Endothelial cell of hepatic sinusoid (primary cell): ENCODE measurements around the gene ANKZF1.

Experiments
- in situ Hi-C: cut with HindIII; loops from 2 replicates; pipeline ENCODE4 v1.10.0; 2017; ENCODE audit warnings: low sequenced_read_pairs

Gene ANKZF1

DNA sequence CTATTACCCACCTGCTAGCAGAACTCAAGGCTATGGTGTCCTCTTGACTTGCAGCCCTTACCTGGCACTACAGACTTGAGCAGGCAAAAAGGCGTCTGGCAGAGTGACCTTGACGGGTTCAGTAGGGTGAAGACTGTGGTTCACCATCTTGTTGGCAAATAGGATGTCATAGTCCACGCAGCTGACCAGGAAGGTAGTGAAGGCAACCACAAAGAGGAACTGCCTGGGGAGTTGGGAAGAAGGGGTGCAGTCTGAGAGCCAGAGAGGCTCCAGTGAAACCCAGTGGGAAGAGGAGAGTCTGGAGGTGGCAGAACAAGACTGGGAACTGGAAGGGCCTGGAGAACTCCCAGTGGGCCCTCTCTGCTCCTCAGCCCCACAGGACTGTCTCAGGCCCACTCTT lies 4.3 kb upstream of the ANKZF1 start:
- in situ Hi-C loops, result no loop called here

DNA sequence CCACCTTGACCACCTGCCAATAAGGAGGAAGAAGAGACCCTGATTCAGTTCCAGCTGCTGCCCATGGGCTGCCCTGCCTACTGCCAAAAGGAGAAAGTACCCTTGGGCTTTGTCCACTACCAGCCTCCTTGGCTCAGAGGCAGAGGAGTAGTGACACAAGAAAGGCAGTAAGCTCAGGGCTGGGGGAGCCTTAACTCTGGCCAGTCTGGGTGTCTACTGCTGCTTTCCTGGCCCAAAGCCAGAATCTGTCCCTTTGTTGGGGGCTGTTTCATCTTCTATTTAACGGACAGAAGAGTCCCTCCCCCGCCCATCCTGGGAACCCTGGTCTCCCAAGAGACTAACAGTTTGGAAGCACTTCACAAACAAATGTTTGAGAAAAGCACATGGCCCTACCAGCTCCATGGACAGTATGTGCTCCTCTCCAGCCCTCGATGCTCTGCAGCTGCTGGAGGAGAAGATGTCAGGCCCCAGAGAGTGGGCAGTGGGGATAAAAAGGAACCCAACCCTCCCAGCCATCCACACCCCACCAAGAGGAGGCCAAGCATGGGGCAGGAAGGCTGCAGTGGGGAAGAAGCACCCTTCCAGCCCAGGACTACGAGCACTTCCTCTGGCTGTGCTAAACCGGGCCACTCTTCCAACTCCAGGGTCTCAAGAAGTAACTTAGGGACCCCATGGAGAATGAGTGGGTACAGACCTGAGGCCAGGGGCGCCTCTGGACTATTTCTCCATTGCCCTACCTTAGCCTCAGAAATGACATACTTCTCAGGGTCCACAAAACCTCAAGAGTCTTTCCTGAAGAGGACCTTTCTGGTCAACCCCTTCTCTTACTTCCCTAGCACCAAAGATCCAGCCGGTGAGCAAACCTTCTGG lies 1.3 kb upstream of the ANKZF1 start:
- in situ Hi-C loops, result no loop called here

DNA sequence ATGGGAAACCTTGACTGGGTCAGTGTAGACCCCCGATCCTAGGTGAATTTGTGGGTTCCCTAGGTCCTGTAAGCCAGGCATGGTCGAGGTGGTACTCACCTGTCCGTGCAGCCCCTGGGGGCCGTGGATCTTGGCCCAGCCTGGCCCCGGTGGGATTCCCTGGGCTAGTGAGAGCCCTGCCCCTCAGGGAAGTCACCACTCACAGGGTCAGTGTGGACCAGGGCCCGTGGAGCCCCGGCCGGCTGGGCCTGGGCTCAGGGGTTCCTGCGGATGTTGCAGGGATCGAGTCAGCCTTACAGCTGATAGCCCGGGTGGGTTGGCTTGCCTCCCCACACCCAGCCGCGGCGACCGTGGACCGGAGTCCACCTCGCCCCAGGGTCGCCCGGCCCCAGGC lies 698 bp upstream of the ANKZF1 start:
- in situ Hi-C loops, result no loop called here

DNA sequence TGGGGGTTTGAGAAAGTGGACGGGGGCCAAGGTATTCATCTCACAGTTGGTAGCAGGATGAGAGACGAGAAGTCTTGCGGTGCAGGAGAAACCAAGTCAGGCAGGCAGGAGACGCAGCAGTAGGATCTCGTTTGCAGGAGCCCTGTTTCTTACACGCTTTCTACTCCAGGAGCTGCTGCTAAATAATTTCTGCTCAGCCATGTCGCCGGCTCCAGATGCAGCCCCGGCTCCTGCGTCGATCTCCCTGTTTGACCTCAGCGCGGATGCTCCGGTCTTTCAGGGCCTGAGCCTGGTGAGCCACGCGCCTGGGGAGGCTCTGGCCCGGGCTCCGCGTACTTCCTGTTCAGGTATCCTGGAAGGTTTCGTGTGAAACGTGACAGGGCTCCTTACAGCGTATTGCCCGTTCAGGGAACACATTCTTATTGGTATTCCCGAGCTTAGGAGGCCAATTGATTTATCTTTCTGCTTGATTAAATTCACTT lies 494 bp downstream of the ANKZF1 start:
- in situ Hi-C loops, result no loop called here

DNA sequence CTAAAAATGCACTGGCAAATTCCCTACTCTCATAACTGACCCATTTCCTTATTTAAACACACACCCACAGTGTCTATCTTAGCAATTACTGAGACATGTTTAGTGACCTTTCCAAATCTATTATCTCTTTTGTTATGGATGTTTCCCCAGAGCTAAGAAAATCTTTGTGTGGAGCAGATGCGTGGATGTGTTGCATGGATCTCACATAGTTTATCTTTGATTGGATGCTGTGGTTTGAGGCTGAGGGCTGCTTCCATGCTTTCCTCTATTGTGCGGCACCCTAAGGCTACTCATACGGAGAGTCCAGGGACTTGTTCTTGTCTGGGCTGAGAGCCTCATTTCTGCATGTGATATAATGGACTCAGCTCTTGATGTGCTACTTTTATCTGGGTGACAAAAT lies 4.7 kb downstream of the ANKZF1 start:
- in situ Hi-C loops, result no loop called here

DNA sequence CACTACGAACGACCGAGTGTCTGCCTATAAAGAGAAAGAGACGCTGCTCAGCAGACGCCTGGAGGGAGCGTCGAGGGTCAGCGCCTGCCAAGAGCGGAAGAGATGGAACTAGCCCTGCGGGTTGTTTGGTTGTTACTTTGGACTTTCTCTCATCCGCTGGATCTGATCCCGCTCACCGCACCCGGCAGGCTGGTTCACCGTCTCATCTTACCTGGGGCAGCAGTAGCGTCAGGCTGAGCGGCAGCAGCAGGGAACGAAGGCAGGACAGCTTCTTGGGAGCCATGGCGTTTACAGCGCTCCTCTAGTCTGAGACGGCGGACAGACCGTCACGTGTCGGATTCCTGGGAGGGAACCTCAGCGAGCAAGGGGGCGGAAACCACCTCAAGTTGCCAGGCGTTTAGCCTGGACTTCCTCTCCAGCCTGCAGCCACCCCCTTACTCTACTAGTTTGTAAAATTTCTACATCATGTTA lies 13.7 kb downstream of the ANKZF1 start:
- in situ Hi-C loops, result loop anchor here (5.0 kb wide), 1 partner anchor 61 kb away; no protein-coding TSS in a partner anchor

DNA sequence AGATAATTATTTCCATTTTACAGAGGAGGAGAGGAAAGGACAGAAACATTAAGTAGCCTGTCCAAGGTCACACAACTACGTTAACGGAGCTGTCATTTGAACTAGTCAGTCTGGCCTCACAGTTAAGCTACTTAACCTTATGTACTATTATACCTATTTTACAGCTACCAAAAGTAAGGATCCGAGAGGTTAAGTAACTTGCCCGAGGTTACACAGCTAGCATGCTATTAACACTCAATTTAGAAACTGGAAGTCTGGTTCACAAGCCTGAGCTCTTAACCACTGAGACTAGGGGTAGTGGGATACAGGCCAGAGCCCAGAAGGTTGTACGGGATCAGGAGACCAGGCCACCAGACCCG lies 15.2 kb downstream of the ANKZF1 start:
- in situ Hi-C loops, result loop anchor here (5.0 kb wide), 2 partner anchors 53 to 62 kb away; no protein-coding TSS in a partner anchor

DNA sequence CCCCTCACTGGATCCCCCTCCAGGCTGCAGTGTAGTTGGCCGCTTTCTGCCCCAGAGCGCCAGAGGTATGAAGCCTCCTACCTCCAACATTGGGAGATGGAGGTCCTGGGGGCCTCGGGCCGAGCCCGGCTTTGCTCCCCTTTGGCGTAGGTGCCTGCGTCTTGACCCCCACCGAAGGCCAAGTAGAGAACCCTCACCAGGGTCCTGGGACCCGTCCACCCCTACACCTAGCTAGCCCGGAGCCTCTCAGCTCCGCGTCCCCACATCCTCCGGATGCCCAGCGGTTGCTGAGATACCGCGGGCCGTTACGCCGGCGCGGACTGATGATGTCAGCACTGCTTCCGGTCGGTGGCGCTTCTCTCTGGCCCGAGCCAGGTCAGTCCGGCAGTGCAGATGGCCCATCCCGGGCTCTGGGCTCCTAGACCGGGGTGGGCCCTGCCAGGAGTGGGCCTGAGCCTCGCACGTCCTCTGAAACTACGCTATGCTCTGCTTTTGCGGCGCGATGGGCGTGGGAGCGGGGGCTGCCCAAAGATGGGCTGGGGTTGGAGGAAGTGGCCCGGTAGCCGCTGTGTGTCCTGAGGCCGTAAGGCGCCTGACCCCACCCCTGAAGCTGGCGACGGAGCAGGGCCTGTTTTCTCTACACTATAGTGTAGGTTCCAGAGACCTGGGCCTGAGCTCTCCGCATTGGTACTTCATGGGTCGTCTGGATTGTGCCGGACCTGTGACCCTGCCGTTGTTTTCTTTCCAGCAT lies 15.7 kb downstream of the ANKZF1 start, which contains the start of the genes GLB1L and STK16:
GLB1L (minus strand) TSS at position 297 of the 751 bp plus-strand sequence. CDS start 1,871 bp downstream, outside the sequence.
STK16 (plus strand) TSS at position 332 of the 751 bp plus-strand sequence. CDS start 521 bp downstream, outside the sequence.
- in situ Hi-C loops, result loop anchor here (5.0 kb wide), 1 partner anchor 52 kb away; no protein-coding TSS in a partner anchor

DNA sequence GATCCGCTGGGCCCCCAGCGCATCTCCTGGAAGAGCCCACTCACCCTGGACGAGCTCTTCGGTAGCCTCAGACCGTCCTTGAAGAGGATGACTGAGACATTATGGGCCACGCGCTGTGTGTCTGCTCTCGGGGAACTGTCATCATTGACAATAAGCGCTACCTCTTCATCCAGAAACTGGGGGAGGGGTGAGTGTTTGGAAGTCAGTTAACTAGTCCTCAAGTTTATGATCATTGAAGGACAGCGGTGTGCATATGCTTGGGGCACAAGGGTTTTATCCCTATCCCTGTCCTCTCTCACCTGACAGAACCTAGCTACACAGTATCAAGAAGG lies 16.3 kb downstream of the ANKZF1 start:
- in situ Hi-C loops, result loop anchor here (5.0 kb wide), 1 partner anchor 51 kb away; no protein-coding TSS in a partner anchor

DNA sequence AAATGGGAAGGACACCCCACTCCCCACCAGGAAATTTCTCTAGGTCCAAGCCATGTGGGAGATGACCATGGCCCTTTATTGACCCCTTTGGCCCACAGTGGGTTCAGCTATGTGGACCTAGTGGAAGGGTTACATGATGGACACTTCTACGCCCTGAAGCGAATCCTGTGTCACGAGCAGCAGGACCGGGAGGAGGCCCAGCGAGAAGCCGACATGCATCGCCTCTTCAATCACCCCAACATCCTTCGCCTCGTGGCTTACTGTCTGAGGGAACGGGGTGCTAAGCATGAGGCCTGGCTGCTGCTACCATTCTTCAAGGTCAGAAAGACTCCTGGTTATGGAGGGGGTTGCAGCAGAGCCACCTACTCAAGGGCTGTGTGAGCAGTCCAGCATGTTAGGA lies 17.0 kb downstream of the ANKZF1 start:
- in situ Hi-C loops, result loop anchor here (5.0 kb wide), 1 partner anchor 51 kb away; no protein-coding TSS in a partner anchor

DNA sequence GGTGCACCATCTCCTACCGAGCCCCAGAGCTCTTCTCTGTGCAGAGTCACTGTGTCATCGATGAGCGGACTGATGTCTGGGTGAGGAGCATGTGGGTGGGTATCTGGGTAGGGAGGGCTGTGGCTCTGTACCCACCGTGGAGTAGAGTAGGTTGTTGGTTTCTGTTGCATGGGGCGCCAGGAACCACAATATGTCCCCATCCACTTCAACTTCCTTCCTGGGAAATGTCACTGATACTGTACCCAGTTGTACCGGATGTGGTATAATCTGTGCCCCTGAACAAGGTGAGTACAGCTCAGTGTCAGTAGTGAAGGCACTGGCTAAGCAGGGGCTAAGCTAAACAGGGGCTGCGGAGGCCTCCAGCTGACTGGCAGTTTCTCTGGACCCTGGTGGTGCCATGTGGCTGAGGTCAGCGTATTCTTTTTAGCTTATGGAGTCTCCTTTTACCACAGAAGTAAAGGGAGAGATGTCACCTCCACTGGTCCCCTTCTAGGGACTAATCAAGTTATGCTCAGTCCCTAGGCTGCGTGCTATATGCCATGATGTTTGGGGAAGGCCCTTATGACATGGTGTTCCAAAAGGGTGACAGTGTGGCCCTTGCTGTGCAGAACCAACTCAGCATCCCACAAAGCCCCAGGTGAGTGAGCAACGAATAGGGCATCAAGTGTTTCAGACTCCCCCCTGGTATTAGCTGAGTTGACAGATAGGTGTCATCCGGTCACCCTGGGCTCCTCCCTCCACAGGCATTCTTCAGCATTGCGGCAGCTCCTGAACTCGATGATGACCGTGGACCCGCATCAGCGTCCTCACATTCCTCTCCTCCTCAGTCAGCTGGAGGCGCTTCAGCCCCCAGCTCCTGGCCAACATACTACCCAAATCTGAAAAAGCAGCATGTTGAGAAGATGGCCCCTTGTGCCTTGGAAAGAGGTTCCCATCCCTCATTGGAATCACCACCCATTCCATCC lies 18.4 kb downstream of the ANKZF1 start:
- in situ Hi-C loops, result loop anchor here (5.0 kb wide), 1 partner anchor 49 kb away; no protein-coding TSS in a partner anchor

DNA sequence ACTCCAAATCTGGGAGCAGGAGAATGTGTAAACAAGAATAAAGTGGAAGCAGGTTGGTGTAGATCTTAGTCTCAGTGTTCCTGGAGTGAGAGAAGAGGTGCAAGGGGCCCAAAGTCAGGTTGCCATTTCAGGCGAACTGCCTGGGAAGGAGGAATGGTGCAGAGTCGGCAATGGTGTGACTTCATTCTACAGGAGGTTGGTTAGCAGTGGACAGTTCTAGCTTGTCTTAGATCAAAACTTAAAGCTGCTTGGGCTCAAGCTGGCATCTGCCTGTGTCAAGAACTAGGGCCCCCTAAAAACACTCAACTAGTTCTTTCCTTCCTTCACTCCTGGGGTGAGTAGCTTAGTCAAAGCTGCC lies 19.2 kb downstream of the ANKZF1 start:
- in situ Hi-C loops, result loop anchor here (5.0 kb wide), 1 partner anchor 48 kb away; no protein-coding TSS in a partner anchor

DNA sequence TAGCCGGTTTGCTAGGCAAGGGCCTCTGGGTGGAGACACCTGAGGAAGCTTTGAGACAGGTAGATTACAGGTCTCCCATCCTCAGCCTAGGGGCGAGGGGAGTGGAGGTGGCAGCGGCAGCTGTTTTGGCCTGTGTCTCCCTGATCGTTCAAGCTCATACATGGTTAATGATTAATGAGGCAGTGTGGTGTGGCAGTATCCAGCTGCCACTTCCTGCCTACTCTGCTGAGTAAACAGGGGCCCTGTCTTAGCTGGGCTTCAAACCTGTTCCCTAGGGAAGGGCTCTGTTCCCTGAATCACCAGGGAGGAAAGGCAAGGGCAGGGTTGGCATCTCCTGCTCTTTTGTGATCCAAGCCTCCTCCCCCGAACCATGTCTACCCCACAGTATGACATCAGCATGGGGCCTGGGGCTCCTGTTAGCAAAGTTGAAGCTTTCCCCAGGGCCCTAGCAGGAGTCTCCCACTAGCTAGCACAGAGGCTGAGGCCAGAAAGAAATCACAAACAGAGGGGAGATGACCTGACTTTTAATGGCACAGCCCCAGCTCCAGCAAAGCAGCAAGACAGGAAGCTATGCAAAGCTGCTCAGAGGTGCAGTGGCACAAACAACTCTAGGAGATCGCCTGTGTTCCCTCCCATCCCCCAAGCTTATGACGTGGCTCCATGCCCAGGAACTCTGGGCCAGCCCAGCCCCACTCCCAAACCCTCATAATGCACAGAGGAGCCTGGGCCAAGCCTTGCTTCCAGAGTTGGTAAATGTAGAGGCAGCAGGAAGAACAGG lies 19.8 kb downstream of the ANKZF1 start:
- in situ Hi-C loops, result loop anchor here (5.0 kb wide), 1 partner anchor 48 kb away; no protein-coding TSS in a partner anchor

DNA sequence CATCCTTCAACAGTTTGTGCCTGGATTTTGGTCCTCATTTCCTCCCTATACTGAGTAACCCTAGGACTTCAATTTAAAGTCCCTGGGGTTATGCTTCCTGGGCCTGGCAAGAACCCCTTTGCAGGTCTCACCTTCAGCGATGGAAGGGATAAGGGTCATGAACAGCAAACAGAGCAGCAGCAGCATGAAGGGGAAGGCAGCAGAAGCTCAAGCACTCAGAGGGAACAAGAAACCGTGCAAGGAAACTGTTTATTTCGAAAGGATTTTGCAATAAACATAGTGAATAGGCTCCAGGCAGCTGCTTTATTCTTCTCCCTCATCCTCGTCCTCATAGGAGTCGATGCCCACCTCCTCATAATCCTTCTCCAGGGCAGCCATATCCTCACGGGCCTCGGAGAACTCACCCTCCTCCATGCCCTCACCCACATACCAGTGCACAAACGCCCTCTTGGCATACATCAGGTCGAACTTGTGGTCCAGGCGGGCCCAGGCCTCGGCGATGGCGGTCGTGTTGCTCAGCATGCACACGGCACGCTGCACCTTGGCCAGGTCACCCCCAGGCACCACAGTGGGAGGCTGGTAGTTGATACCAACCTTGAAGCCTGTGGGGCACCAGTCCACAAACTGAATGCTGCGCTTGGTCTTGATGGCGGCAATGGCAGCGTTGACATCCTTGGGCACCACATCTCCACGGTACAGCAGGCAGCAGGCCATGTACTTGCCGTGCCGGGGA lies 20.6 kb downstream of the ANKZF1 start:
- in situ Hi-C loops, result no loop called here

DNA sequence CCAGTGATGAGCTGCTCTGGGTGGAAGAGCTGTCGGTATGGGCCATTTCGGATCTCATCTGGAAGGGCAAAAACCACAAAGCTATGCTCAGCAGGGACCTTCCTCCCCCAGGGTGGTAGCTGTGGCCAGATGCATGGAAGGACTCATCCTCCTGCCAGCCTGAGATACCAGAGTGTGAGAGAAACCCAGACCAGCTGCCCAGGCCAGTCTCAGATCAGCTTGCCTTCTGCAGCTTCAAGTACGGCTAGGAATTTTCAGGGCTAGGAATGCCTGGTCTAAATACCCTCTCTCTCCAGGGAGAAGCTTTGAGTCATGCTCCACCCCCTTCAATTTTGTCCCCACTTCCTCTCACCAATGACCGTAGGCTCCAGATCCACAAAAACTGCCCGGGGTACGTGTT lies 22.1 kb downstream of the ANKZF1 start:
- in situ Hi-C loops, result no loop called here

DNA sequence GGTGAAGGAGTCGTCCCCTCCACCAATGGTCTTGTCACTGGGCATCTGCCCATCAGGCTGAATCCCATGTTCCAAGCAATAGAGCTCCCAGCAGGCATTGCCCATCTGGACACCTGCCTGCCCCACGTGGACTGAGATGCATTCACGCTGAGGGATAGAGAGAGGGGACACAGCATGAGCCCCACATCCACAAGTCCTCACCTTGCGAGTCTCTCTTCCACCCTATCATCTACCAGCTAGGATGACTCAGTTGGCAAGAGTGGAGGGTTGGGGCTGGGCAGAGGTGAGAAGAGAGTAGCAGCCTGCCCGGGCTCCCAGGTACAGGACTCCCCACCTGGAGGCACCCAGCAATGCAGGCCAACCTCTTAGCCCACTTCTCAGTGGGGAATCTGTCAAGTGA lies 22.5 kb downstream of the ANKZF1 start:
- in situ Hi-C loops, result no loop called here

DNA sequence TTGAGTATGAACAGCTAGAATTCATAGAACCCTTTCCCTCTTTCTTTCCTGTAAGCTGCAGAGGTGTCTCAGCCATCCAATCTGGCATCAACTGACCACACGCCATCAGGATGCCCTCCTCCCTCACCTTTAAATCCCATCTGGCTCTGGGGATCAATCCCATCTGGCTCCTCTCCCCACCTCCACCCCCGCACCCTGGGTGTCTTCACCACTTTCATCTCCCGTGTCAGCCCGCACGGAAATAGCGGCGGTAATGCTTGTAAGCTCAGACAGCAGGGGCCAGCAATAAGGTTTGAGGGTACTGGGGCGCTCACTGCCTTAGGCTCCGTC lies 22.9 kb downstream of the ANKZF1 start:
- in situ Hi-C loops, result no loop called here

DNA sequence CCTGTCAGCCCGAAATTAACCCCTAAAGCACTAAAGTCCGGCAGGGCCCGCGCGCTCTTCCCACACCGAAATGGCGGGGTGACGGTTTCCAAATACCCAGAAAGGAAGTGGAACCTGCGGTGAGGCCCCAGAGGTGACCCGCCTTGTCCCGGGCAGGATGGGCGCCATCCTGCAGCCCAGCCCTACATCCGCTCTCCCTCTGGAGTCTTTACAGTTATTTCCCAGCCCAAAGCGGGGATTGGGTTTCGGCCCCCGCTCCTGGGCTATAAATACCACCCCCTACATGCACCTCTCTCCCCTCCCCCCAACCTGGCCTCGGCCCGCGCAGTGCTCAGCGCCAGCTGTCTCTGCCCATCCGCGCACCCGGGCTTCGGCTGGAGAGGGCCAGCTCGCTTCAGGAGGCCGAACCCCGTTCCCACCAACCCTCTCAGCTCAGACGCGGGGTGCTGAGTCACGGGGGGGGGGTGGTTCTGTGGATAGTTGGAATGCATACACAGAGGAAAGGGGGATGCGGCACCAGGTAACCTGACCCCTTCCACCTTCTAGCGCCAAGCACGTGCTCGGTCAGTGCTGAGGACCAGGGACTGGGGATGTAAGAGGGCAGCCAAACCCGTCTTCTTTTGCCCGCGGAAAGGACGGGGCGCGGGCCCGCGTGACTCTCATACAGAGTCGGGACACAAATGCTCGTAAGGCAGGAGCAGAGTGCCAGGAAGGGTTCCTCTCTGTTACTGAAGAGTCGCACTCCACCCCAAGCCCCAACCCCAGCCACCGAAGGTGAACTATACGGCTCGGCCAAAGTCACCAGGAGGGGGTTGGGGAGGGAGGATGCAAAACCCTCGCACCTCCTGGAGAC lies 23.5 kb downstream of the ANKZF1 start, which contains the start of gene TUBA4B:
TUBA4B (plus strand) TSS at position 344 of the 853 bp plus-strand sequence; CDS start at position 509, 165 bp downstream.
- in situ Hi-C loops, result no loop called here
